PC-3 (cell line): ENCODE data around the gene AGAP6.
"Not testable (repeated sequence)": the region's sequence is repeated elsewhere in the genome, so short reads cannot be mapped to it uniquely, and the experiment has no call there.

Experiments
- CTCF ChIP-seq: fragments of 300-600 bp; sonication (generic); conservative IDR thresholded peaks from 2 replicates; pipeline ENCODE4 v1.5.1; 2017; ENCODE audit warnings: antibody characterized with exemption, low read depth, mild to moderate bottlenecking, low read length
- EZH2phosphoT487 ChIP-seq: fragments of 300-600 bp; sonication (generic); IDR thresholded peaks from 2 replicates; pipeline ENCODE4 v1.6.1; 2018; ENCODE audit warnings: mild to moderate bottlenecking, antibody characterized with exemption, low read length, borderline replicate concordance

GRCh38 chr10:50055494-50056292 lies 67.5 kb downstream of the AGAP6 start:
- not testable (repeated sequence) for TF ChIP-seq CTCF, EZH2phosphoT487
